ENCODE data around the gene C17orf100.

Gene C17orf100

GRCh38 chr17:6677158-6677831 lies 25.7 kb downstream of the C17orf100 start:
- Histone ChIP-seq H3K36me3 (ENCODE audit: control insufficient read depth, insufficient read depth, low read length) (no peaks in the 10 kb centered on the region), H3K27ac (ENCODE audit: low read depth, low read length) (no peak overlapping the region), H3K9ac (ENCODE audit: low read length) (no peak overlapping the region), H3K4me1 (ENCODE audit: control insufficient read depth, insufficient read depth, low read length) (no peaks in the 10 kb centered on the region), H3K4me3 (ENCODE audit: low read length) (no peak overlapping the region), H3K27me3 (ENCODE audit: control insufficient read depth, insufficient read depth, low read length) (peaks cover 7% of the 10 kb centered on the region)

- Histone ChIP-seq H3K36me3 (ENCODE audit: control insufficient read depth, insufficient read depth, low read length) (no peaks in the 10 kb centered on the region), H3K4me1 (ENCODE audit: control insufficient read depth, insufficient read depth, low read length) (no peaks in the 10 kb centered on the region), H3K27ac (ENCODE audit: low read depth, low read length) (no peak overlapping the region), H3K27me3 (ENCODE audit: control insufficient read depth, insufficient read depth, low read length) (peaks cover 7% of the 10 kb centered on the region), H3K9ac (ENCODE audit: low read length) (no peak overlapping the region), H3K4me3 (ENCODE audit: low read length) (no peak overlapping the region)
These were observed 26.4 kb downstream of the C17orf100 start for GRCh38 chr17:6677946-6678345.

GRCh38 chr17:6679241-6679640 lies 27.7 kb downstream of the C17orf100 start:
- H3K4me3 ChIP-seq (ENCODE audit: low read length) = no peak overlapping the region
- no peak overlapping the region for H3K27ac ChIP-seq (ENCODE audit: low read depth, low read length)
- no peaks in the 10 kb centered on the region for H3K36me3 ChIP-seq (ENCODE audit: control insufficient read depth, insufficient read depth, low read length)
- H3K27me3 ChIP-seq (ENCODE audit: control insufficient read depth, insufficient read depth, low read length) = peaks cover 7% of the 10 kb centered on the region
- H3K4me1 ChIP-seq (ENCODE audit: control insufficient read depth, insufficient read depth, low read length) = no peaks in the 10 kb centered on the region
- no peak overlapping the region for H3K9ac ChIP-seq (ENCODE audit: low read length)

- Histone ChIP-seq H3K4me1 (ENCODE audit: control insufficient read depth, insufficient read depth, low read length) (no peaks in the 10 kb centered on the region), H3K27ac (ENCODE audit: low read depth, low read length) (no peak overlapping the region), H3K36me3 (ENCODE audit: control insufficient read depth, insufficient read depth, low read length) (no peaks in the 10 kb centered on the region), H3K4me3 (ENCODE audit: low read length) (no peak overlapping the region), H3K27me3 (ENCODE audit: control insufficient read depth, insufficient read depth, low read length) (peaks cover 7% of the 10 kb centered on the region), H3K9ac (ENCODE audit: low read length) (no peak overlapping the region)
These were observed 29.6 kb downstream of the C17orf100 start for GRCh38 chr17:6681176-6681575.

GRCh38 chr17:6681671-6682070 lies 30.1 kb downstream of the C17orf100 start:
- H3K9ac ChIP-seq (ENCODE audit: low read length) = no peak overlapping the region
- H3K27me3 ChIP-seq (ENCODE audit: control insufficient read depth, insufficient read depth, low read length) = peaks cover 7% of the 10 kb centered on the region
- no peak overlapping the region for H3K27ac ChIP-seq (ENCODE audit: low read depth, low read length)
- H3K4me1 ChIP-seq (ENCODE audit: control insufficient read depth, insufficient read depth, low read length) = no peaks in the 10 kb centered on the region
- H3K36me3 ChIP-seq (ENCODE audit: control insufficient read depth, insufficient read depth, low read length) = no peaks in the 10 kb centered on the region
- H3K4me3 ChIP-seq (ENCODE audit: low read length) = no peak overlapping the region

- Histone ChIP-seq H3K27me3 (ENCODE audit: control insufficient read depth, insufficient read depth, low read length) (peaks cover 7% of the 10 kb centered on the region), H3K36me3 (ENCODE audit: control insufficient read depth, insufficient read depth, low read length) (no peaks in the 10 kb centered on the region), H3K4me1 (ENCODE audit: control insufficient read depth, insufficient read depth, low read length) (no peaks in the 10 kb centered on the region), H3K9ac (ENCODE audit: low read length) (no peak overlapping the region), H3K4me3 (ENCODE audit: low read length) (no peak overlapping the region), H3K27ac (ENCODE audit: low read depth, low read length) (no peak overlapping the region)
These were observed 30.8 kb downstream of the C17orf100 start for GRCh38 chr17:6682339-6682738.

- Histone ChIP-seq H3K9ac (ENCODE audit: low read length) (no peak overlapping the region), H3K36me3 (ENCODE audit: control insufficient read depth, insufficient read depth, low read length) (no peaks in the 10 kb centered on the region), H3K4me3 (ENCODE audit: low read length) (no peak overlapping the region), H3K4me1 (ENCODE audit: control insufficient read depth, insufficient read depth, low read length) (no peaks in the 10 kb centered on the region), H3K27ac (ENCODE audit: low read depth, low read length) (no peak overlapping the region), H3K27me3 (ENCODE audit: control insufficient read depth, insufficient read depth, low read length) (peaks cover 2% of the 10 kb centered on the region)
These were observed 31.6 kb downstream of the C17orf100 start for GRCh38 chr17:6683081-6683684.

- no peak overlapping the region for H3K4me3 ChIP-seq (ENCODE audit: low read length)
- no peaks in the 10 kb centered on the region for H3K27me3 ChIP-seq (ENCODE audit: control insufficient read depth, insufficient read depth, low read length)
- H3K4me1 ChIP-seq (ENCODE audit: control insufficient read depth, insufficient read depth, low read length) = no peaks in the 10 kb centered on the region
- H3K27ac ChIP-seq (ENCODE audit: low read depth, low read length) = no peak overlapping the region
- H3K36me3 ChIP-seq (ENCODE audit: control insufficient read depth, insufficient read depth, low read length) = no peaks in the 10 kb centered on the region
- no peak overlapping the region for H3K9ac ChIP-seq (ENCODE audit: low read length)
These were observed 32.3 kb downstream of the C17orf100 start for GRCh38 chr17:6683730-6684459.

GRCh38 chr17:6684460-6684783 lies 32.9 kb downstream of the C17orf100 start:
- H3K27me3 ChIP-seq (ENCODE audit: control insufficient read depth, insufficient read depth, low read length) = no peaks in the 10 kb centered on the region
- no peaks in the 10 kb centered on the region for H3K36me3 ChIP-seq (ENCODE audit: control insufficient read depth, insufficient read depth, low read length)
- no peaks in the 10 kb centered on the region for H3K4me1 ChIP-seq (ENCODE audit: control insufficient read depth, insufficient read depth, low read length)
- H3K27ac ChIP-seq (ENCODE audit: low read depth, low read length) = no peak overlapping the region
- no peak overlapping the region for H3K4me3 ChIP-seq (ENCODE audit: low read length)
- H3K9ac ChIP-seq (ENCODE audit: low read length) = no peak overlapping the region

GRCh38 chr17:6684881-6685767 lies 33.6 kb downstream of the C17orf100 start:
- no peak overlapping the region for H3K9ac ChIP-seq (ENCODE audit: low read length)
- H3K4me3 ChIP-seq (ENCODE audit: low read length) = no peak overlapping the region
- no peaks in the 10 kb centered on the region for H3K27me3 ChIP-seq (ENCODE audit: control insufficient read depth, insufficient read depth, low read length)
- no peaks in the 10 kb centered on the region for H3K36me3 ChIP-seq (ENCODE audit: control insufficient read depth, insufficient read depth, low read length)
- no peaks in the 10 kb centered on the region for H3K4me1 ChIP-seq (ENCODE audit: control insufficient read depth, insufficient read depth, low read length)
- H3K27ac ChIP-seq (ENCODE audit: low read depth, low read length) = no peak overlapping the region

- H3K9ac ChIP-seq (ENCODE audit: low read length) = no peak overlapping the region
- H3K36me3 ChIP-seq (ENCODE audit: control insufficient read depth, insufficient read depth, low read length) = no peaks in the 10 kb centered on the region
- no peak overlapping the region for H3K27ac ChIP-seq (ENCODE audit: low read depth, low read length)
- no peak overlapping the region for H3K4me3 ChIP-seq (ENCODE audit: low read length)
- H3K27me3 ChIP-seq (ENCODE audit: control insufficient read depth, insufficient read depth, low read length) = no peaks in the 10 kb centered on the region
- H3K4me1 ChIP-seq (ENCODE audit: control insufficient read depth, insufficient read depth, low read length) = no peaks in the 10 kb centered on the region
These were observed 34.5 kb downstream of the C17orf100 start for GRCh38 chr17:6686026-6686425.

GRCh38 chr17:6688944-6689343 lies 37.4 kb downstream of the C17orf100 start:
- no peak overlapping the region for H3K9ac ChIP-seq (ENCODE audit: low read length)
- H3K27me3 ChIP-seq (ENCODE audit: control insufficient read depth, insufficient read depth, low read length) = no peaks in the 10 kb centered on the region
- H3K36me3 ChIP-seq (ENCODE audit: control insufficient read depth, insufficient read depth, low read length) = no peaks in the 10 kb centered on the region
- no peak overlapping the region for H3K27ac ChIP-seq (ENCODE audit: low read depth, low read length)
- H3K4me3 ChIP-seq (ENCODE audit: low read length) = no peak overlapping the region
- no peaks in the 10 kb centered on the region for H3K4me1 ChIP-seq (ENCODE audit: control insufficient read depth, insufficient read depth, low read length)

All from rectal smooth muscle tissue (tissue), 1 donor.